ENCODE data around the gene C1QTNF12.

Gene C1QTNF12

DNA sequence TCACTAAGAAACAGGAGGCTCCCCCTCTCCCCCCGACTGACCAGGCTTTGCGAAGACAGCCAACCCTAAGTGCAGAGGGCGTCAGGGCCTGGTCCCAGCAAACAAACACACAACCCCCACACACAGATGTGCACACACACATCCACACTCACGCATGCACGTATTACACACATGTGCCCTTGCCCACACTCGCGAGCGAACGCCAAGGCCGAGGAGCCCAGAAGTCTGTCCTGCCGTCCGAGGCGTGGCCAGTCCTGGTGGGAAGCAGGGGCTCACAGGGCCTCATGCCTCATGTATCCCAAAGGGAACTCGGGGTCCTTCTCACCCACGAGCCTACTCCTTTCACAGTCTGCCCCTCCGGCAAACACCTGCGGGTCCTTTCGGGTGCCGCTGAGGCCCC, 16.8 kb downstream of the C1QTNF12 start:
- FAIRE-seq, result no peak
- no peak for DNase-seq (ENCODE audit: low spot score)

DNA sequence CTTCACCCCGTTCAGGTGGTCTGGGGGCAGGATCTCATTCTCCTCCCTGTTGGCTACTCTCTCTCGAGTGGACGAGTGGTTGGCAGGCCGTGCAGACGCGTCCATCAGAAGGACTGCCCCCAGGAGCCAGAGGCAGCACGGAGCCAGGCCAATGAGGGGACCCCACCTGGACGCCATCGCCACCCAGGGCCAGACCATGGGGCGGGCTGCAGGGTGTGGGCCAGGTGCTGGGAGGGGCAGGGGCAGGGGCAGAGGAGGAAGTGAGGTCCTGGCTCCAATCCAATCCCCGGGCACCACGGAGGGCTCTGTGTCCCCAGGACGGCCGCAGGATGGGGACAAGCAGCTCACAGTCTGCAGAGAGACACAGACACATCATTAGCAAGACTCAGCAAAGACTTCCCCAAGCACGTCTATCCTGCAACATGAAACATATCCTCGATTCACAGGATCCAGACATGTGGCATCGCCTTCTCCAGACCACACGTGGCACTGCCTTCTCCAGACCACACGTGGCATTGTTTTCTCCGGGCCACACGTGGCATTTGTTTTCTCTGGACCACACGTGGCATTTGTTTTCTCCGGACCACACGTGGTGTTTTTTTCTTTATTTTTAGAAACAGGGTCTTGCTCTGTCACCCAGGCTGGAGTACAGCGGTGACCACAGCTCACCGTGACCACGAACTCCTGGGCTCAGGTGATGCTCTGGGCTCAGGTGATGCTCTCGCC, 17.8 kb downstream of the C1QTNF12 start:
- FAIRE-seq, result no peak
- DNase-seq (ENCODE audit: low spot score), result no peak

DNA sequence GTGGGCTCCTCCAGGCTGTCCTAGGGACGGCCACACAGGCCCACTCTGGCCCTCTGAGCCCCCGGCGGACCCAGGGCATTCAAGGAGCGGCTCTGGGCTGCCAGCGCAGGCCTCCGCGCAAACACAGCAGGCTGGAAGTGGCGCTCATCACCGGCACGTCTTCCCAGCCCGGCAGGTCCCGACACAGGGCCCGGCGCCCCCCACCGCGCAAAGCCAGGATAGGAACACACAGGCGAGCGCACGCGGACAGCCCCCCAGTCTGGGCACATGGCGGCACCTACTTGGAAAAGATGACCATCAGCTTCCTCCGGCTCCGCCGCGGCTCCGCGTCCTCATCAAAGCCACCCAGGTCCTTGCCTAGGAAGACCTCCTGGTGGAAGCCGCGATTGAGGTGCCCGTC, 18.3 kb downstream of the C1QTNF12 start:
- DNase-seq (ENCODE audit: low spot score) (no peak), FAIRE-seq (no peak)

DNA sequence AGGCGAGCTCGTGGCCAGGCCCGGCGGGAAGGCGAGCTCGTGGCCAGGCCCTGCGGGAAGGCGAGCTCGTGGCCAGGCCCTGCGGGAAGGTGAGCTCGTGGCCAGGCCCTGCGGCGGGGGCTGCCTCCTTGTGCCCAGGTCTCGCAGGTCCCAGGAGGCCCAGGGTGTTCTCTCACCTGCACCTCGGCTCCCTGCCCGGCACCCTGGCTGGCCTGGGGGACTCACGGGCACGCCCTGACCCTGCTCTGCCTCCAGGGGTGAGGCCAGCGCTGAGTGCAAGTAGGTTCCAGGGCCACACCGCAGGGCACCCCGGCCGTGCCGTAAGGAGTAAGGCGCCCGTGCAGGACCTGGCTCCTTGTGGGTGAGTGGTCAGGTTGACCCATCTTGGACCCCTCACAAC, 19.1 kb downstream of the C1QTNF12 start:
- DNase-seq (ENCODE audit: low spot score), result no peak
- no peak for FAIRE-seq

DNA sequence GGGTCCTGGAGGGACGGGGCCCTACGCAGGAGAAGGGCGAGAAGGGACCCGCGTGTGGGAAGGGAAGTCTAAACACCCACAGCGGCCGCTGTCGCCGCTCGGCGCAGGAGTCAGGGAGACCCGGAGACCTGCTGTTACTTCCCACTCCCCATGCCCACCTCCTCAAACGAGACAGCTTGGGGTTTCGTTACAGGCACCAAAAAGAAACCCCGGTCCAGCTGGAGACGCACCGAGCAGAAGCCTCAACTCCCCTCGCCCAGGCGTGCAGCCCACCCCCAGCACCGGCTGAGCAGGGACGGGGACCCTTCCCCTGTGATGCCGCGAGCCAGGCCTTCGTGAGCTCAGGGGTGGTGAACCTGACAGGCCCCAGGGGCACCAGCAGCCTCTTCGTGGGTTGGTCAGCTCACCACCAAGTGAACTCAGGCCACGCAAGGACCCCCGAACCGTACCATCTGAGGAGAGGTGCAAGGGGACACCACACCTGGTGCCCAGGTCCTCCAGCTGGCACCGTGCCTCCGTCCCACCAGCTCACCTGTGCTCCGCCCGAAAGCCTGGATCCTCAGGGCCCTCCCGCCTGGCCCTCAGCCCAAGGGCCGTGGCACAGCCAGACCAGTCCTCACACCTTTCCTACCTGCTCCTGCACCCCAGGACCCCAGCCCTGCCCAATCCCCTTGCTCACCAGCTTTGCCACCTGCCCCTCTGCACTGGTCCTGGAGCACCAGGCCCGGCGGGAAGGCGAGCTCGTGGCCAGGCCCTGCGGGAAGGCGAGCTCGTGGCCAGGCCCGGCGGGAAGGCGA, 19.8 kb downstream of the C1QTNF12 start:
- DNase-seq (ENCODE audit: low spot score) (no peak), FAIRE-seq (no peak)

DNA sequence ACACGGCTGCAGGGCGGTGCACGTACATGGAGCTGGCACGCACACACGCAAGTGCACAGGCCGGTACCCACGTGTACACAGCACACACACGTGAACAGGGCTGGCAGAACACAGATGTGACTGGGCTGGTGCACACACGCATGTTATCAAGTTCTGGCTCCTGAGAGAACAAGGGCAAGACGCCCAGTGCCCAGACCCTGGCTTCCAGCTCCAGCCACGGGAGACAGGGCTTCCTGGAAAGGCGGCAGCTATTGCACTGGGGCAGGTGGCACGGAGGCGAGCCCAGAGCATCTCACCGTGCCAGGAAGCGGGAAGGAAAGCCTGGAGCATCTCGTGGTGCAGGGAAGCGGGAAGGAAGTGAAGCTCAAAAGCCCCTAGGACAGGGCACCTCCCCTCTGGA, 20.6 kb downstream of the C1QTNF12 start:
- FAIRE-seq, result no peak
- no peak for DNase-seq (ENCODE audit: low spot score)

DNA sequence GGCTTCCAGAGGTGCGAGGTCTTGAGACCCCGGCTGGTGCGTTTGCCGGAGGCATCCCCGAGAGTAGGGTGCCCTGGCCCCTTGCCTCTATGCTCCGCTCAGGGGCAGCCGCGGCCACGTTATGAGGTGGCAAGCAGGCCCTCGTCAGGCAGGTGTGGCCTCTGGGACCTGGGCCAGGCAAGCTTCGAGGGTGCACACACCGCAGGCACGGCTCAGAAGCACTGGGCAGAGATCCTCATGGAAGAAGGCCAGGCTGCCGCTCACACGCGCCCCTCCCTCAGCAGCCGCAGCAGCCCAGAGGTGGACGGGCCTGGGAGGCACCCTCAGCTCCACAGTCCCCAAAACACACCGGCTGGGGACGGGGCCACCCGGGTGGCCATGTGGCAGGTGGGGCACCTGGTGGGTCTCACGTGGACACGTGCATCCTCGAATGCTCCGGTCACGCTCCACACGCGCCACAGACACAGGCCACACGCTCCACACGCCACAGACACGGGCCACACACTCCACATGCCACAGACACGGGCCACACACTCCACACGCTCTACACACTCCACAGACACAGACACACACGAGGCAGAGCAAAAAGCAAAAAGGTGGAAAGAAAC, 21.2 kb downstream of the C1QTNF12 start:
- no peak for FAIRE-seq

DNA sequence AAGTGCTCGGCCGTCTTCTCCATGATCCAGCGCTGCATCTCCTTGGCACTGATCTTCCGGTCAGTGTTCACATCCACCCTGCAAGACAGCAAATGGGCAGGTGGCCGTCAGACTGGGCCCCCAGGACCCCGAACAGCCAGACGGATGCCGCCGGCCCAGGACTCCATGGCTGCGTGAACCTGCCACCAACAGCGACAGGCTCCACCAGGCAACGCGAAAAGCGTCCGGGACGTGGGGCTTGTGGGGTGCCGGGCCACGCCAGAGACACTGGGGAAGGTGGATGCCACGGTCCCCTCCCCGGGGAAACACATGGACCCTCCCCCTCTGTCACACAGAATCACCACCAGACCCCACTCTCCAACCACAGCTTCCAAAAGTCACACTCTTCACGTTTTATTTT, 22.6 kb downstream of the C1QTNF12 start:
- DNase-seq (ENCODE audit: low spot score) (no peak), FAIRE-seq (no peak)

More for the DNA sequence above, 21.2 kb downstream of the C1QTNF12 start:
- no peak for DNase-seq (ENCODE audit: low spot score)

DNA sequence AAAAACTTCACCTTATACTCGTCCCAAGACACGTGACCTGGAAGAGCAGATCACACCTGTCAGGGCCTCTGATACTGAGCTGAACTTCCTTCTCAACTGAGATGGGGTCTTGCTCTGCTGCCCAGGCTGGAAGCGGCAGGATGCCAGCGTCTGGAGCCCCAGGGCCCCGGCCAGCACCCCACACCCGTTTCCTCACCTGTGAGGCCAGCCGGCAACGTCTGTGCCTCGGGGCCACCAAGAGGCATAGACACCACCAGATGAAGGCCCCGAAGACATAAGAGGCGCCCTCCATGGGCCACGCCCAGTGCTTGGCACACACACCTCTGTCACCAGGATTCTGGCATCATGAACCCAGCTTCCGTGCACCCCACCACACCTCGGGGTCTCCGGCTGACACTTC, 23.2 kb downstream of the C1QTNF12 start:
- DNase-seq (ENCODE audit: low spot score) (no peak), FAIRE-seq (no peak)

DNA sequence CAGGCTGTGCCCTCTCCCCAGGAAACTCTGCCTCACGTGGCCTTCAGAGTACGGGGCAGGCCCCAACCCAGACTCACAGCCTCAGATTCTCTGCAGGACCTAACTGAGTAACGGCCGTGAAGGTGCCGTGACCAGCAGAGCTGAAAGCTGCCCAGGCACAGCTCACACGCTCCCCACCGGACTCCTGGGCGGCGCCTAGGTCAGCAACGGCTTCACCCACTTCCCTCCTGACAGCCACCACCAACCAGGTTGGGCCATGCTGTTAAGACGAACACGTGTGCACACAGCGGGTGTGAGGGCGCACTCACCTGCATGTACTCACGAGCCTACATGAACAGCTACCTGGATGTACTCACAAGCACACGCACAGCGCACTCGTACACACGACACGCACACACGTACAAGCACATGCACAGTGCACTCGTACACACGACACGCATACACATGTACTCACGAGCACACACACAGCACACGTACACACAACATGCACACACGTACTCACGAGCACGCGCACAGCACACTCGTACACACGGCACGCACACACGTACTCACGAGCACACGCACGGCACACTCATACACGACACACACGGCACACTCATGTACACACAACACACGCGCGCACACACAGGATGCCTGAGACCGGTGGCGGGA, 23.8 kb downstream of the C1QTNF12 start:
- FAIRE-seq, result no peak
- no peak for DNase-seq (ENCODE audit: low spot score)

DNA sequence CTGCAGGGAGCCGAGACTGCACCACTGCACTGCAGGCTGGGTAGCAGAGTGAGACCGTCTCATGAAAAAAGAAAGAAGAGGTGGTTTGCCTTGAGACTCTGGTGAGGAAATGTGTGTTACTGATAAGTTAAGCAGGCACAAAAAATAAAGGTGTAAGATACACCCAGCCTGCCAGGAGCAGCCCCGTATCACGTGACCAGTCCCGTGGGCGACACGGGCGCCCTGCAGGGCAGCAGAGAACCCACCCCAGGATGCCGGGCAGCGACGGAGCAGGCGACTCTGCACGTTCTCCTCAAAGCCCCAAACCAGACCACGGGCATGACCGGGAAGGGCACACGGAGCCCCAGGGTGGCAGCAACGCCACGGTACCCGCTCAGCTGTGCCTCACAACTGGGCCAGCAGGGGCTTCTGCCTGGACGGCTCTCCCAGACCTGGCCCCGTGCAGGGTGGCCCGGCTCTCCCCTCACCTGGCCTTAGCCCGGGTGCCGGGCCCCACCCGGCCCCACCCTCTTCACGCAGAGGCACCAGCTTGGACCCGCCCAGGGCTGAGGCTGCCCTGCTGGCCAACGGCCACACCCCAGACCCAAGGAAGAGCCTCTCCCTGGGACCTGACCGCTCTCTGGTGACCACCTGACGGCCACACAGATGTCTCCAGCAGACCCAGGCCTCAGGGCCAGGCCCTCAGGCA, 24.5 kb downstream of the C1QTNF12 start:
- DNase-seq (ENCODE audit: low spot score), result no peak
- FAIRE-seq, result no peak

DNA sequence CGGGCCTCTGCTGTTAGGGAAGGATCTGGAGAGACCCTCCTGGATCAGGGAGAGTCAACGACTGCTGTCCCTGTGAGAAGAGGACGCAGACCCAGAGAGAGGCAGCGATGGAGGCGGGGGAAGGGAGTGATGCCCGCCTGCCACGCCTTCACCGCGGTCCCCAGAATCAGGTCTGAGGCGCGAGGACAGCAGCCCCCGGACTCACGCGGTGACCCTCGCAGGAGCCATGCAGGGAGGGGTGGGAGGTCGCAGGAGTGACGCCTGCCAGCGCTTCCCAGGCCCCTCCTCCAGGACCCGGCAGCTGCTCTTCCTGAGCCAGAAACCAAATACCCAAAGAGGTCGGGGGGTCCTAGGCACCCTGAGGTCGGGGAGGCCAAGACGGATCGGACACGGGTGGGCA, 26.3 kb downstream of the C1QTNF12 start:
- FAIRE-seq (no peak), DNase-seq (ENCODE audit: low spot score) (no peak)

DNA sequence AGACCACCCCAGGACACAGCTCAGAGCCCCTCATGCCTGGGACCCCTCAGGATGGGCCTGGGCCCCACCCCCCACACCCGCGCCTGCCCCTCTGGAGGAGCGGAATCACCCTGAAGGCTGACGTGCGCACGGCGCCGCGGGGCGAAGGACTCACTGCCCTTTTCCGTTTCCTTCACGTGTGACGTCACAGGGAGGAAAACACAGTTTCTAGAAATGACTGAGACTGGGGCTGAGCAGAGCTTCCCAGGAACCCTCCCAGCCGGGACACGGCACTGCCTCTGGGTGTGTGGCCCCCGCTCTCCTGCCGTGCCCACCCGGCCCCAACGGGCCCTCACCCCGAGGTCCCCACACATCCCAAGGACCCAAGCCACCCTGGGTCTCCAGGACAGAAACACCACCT, 27.2 kb downstream of the C1QTNF12 start:
- DNase-seq (ENCODE audit: low spot score) (no peak), FAIRE-seq (no peak)

DNA sequence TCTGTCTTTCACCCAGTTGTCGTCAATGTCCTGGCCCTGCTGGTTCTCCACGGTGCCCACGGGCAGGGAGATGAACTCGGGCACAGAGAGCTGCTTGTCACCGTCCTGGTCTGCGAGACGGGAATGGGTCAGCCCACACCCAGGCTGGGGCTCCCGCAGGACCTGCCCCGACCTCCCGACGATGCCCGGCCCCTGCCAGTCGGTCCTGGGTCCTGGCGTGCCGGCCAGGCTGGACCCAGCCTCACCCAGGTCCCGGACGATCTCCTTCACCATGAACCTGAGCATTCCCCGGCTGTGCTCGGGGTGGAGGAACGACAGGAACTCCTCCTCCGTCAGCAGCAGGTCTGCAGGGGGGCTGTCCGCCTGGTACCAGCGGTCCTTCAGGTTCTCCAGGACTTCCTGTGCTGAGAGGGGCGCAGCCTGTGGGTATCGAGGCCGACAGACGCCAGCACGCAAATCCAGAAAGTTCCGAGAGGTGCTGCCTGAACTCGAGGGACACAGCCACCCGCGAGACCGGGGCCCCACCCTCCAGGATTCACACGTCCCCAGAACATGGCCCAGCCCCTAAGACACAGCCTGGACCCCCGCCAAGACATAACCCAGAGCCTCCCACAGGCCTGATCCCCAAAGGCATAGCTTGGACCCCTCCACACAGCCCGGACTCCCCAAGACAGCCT, 27.9 kb downstream of the C1QTNF12 start:
- no peak for DNase-seq (ENCODE audit: low spot score)
- FAIRE-seq, result no peak

DNA sequence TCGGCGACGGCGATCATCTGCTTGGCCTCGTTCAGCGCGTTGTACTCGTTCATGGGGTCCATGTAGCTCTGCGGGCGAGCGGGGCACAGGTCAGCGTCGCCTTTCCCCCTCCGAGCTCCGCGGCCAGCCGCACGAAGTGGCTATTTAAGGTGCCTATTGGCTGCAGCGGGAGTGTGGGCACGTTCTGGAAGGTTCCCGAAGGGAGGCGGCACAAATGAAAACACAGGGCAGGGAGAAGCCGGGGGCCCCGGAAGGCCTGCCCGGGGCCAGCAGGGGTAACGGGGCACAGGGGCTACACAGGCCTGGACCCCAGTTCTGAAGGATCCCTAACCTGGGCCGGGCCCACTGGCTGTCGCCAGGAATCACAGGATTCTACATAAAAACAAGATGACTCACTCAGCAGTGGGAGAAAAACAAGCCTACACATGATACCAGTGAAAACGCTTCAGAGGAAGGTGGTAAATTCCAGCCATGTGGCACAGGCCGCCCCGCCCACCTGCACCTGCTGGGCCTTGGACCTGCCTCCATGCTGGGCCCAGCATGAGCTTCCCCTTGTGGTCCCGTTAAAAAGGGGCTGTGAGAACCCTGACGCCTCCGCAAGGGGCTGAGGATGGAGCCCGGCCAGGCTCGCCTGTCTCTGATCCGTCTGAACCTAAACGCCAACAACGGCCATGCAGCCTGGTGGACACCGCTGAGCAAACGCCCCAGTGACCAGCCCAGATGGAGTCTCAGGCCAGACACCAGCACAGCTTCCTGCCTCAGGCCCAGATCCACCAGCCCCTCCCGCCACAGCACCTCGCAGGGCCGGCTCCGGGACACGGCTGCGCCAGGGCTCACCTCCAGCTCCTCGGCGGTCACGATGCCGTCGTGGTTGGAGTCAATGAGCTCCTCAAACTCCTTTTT, 28.6 kb downstream of the C1QTNF12 start:
- FAIRE-seq (no peak), DNase-seq (ENCODE audit: low spot score) (no peak)

DNA sequence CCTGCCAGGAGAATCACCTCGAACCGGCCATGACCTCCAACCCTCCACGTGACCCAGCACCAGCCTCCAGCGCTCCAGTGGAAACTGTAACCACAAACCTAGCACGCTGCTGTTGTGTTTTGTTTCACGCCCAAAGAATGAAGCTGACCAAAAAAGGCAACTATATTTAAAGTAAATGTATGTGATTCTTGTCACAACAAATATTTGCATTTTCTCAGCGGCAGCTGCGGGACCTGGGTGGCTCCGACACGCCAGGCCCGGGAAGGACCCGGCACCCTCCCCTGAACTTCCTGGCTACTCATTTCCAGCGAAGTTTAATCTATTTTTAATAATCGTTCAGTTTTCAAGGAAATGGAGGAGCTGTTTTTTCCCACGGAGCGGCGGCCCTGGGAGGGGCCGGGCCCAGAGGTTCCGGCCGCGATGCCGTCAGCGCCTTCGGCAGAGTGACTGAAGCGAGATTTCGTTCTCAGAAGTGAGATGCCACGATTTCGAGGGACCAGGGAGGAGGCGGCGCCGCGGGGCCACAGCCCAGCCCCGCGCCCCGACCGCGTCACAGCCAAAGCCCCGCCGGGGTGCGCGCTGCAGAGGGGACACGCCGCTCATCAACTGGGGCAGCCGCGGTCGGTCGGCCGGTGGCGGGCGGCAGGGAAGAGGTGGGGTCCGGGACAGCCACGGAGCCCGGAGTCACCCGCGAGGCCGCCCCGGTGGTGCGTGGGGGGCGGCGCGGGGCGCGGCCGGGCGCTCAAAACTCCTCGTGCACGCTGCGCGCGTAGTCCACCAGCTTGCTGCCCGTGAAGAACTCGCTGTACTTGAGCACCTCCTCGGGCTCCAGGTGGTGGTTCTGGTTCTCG, 29.5 kb downstream of the C1QTNF12 start:
- DNase-seq (ENCODE audit: low spot score) (no peak), FAIRE-seq (no peak)

DNA sequence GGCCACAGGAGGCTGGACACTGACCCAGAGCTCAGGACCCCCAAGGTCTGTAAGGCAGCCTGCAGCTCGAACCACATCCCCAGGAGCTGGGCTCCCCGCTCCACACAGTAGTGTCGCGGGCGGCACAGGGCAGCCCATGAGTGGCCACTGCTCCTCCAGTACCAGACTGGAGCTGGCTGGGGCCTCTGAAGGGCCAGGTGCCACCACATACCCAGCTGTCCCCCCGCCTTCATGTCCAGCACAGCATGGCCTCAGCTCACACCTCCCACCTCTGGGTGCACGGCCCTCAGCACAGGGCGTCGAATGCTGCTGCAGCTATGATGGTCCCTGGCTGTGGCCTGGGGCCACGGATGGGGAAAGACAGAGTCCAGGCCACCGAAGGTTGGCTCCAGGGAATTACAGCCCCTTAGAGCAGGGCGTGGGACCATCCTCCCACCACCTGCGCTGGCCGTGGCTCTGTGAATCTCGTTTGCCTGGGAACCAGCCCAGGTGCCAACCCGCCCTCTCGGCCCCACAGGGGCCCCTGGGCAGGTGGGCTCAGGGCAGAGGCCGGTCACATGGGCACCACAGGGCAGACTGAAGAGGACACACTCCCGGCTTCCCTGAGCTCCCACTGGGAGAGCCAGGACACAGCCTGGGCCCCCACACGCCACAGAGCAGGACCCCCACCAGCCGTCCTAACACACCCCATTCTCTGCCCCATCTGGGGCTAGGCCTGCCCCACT, 30.5 kb downstream of the C1QTNF12 start:
- FAIRE-seq, result no peak
- no peak for DNase-seq (ENCODE audit: low spot score)

DNA sequence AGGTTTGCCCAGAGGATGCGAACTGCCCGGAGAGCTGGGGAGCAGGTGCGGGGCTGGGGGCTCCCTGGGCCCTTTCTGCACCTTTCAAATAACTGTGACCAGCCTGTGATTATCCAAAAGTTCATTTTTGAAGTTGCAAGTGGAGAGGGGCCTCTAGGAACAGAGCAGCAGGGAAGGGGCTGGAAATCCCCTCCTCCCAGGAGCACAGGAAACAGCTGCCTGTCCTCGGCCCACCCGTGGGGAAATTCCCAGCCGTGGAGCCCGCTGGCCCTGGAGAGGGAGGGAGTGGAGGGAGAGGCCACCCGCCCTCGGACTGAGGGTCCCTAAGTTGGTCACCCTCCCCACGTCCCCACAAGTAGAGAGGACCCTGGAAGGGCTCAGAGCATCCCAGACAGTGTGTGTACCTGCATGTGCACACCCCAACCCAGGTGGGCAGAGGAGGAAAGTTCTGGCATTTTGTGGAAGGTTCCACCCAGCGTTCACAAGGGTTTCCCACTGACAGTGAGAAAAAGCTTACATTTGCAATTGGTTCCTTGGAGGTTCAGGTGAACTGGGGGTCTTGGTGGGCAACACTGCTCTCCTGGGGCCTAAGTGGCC, 31.3 kb downstream of the C1QTNF12 start:
- FAIRE-seq, result no peak
- no peak for DNase-seq (ENCODE audit: low spot score)
